GM12892 (cell line): ENCODE measurements around the gene CD164L2.

Experiments
- POLR2A ChIP-seq: IDR thresholded peaks from 2 replicates; pipeline ENCODE4 v1.6.1; 2011; ENCODE audit warnings: low read depth, low read length, control low read depth
- POLR2AphosphoS5 ChIP-seq: IDR thresholded peaks from 2 replicates; pipeline ENCODE4 v1.6.1; 2011; ENCODE audit warnings: low read depth, low read length, control low read depth
- TAF1 ChIP-seq: IDR thresholded peaks from 2 replicates; pipeline ENCODE4 v1.6.1; 2011; ENCODE audit warnings: low read depth, mild to moderate bottlenecking, control low read depth, low read length, borderline replicate concordance

DNA sequence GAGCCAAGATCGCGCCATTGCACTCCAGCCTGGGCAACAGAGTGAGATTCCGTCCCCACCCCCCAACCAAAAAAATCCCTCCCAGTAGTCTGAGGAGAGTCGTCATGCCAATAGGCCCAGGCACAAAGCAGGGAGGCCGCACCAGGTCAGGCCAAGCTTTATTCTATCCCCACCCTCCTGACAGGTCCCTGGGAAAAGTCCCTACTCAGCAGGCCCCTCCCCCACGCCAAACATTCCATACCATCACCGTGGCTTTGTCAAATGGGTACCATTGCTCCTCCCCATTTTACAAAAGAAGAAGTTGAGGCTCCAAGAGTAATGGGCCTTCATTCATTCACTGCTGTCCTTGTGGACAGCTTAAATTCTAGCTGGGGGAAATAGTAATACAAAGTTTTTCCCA is 14.6 kb upstream of the CD164L2 start:
- TF ChIP-seq TAF1, result no peak
- no peak for TF ChIP-seq POLR2AphosphoS5
- TF ChIP-seq POLR2A, result no peak
